GM18867 (cell line): ENCODE measurements around the gene ACYP2.
"Not testable (repeated sequence)": the region's sequence is repeated elsewhere in the genome, so short reads cannot be mapped to it uniquely, and the experiment has no call there.

Source experiments
- ATAC-seq: cut with Tn5 transposase; IDR thresholded peaks from one replicate; pipeline ENCODE4 v1.9.1; 2021; ENCODE audit warnings: mild to moderate bottlenecking, moderate library complexity; ENCODE audit not compliant: unreplicated experiment

The ACYP2 gene

GRCh38 chr2:54097124-54097523 is 18.3 kb upstream of the ACYP2 start:
- ATAC-seq, result no peak

GRCh38 chr2:54099370-54099769 is 16.0 kb upstream of the ACYP2 start:
- ATAC-seq, result no peak

- ATAC-seq, result peak; percentile 77
These were observed 15.4 kb upstream of the ACYP2 start for GRCh38 chr2:54099829-54100585.

- no peak for ATAC-seq
These were observed 14.6 kb upstream of the ACYP2 start for GRCh38 chr2:54100772-54101171.

GRCh38 chr2:54103454-54104314 is 11.7 kb upstream of the ACYP2 start:
- peak; percentile 60 for ATAC-seq

- peak; percentile 69 for ATAC-seq
These were observed 8.6 kb upstream of the ACYP2 start for GRCh38 chr2:54106631-54107454.

- no peak for ATAC-seq
These were observed 8.0 kb upstream of the ACYP2 start for GRCh38 chr2:54107455-54107764.

- no peak for ATAC-seq
These were observed 7.4 kb upstream of the ACYP2 start for GRCh38 chr2:54107903-54108615.

GRCh38 chr2:54109848-54110247 is 5.6 kb upstream of the ACYP2 start:
- ATAC-seq, result no peak

GRCh38 chr2:54114479-54114878 is 936 bp upstream of the ACYP2 start:
- ATAC-seq, result not testable (repeated sequence)

GRCh38 chr2:54114936-54115283 is 505 bp upstream of the ACYP2 start:
- ATAC-seq, result no peak

- not testable (repeated sequence) for ATAC-seq
These were observed 1.2 kb downstream of the ACYP2 start for GRCh38 chr2:54116598-54116997.

- no peak for ATAC-seq
These were observed 5.5 kb downstream of the ACYP2 start for GRCh38 chr2:54120950-54121349.

- ATAC-seq, result no peak
These were observed 6.9 kb downstream of the ACYP2 start for GRCh38 chr2:54122171-54122935.

GRCh38 chr2:54122939-54123338 is 7.5 kb downstream of the ACYP2 start:
- no peak for ATAC-seq

- not testable (repeated sequence) for ATAC-seq
These were observed 11.8 kb downstream of the ACYP2 start for GRCh38 chr2:54127174-54127573.

GRCh38 chr2:54133056-54133455 is 17.6 kb downstream of the ACYP2 start:
- no peak for ATAC-seq

GRCh38 chr2:54139210-54139609 is 23.8 kb downstream of the ACYP2 start:
- no peak for ATAC-seq

GRCh38 chr2:54143780-54144179 is 28.4 kb downstream of the ACYP2 start:
- no peak for ATAC-seq

- ATAC-seq, result no peak
These were observed 33.0 kb downstream of the ACYP2 start for GRCh38 chr2:54148391-54148790.
